Left ventricle myocardium inferior (tissue), 1 donor: Measurements from ENCODE around the gene CAST. TPM values are rescaled to one million over a fixed set of nuclear protein-coding genes. Genes with fewer than 3 reads are reported as not detected.
A peak's percentile ranks its signal among the peaks of the same experiment; 100 is the strongest.

Source experiments
- DNase-seq: peaks from one replicate; pipeline ENCODE4 v3.0.0-alpha.2; 2020
- H3K27ac ChIP-seq: fragments of 200-600 bp; replicated peaks from 2 replicates; pipeline ENCODE4 v1.8.0; 2021
- H3K27me3 ChIP-seq: fragments of 200-600 bp; 2 replicates; pipeline ENCODE4 v1.8.0; 2021; ENCODE audit warnings: low read depth
- H3K36me3 ChIP-seq: fragments of 200-600 bp; 2 replicates; pipeline ENCODE4 v1.8.0; 2021
- H3K4me1 ChIP-seq: fragments of 200-600 bp; 2 replicates; pipeline ENCODE4 v1.8.0; 2021
- H3K4me3 ChIP-seq: fragments of 200-600 bp; 2 replicates; pipeline ENCODE4 v1.8.0; 2021; ENCODE audit warnings: mild to moderate bottlenecking, moderate library complexity
- H3K9me3 ChIP-seq: fragments of 200-600 bp; replicated peaks from 2 replicates; pipeline ENCODE4 v1.8.0; 2021
- intact Hi-C: fragments of 100-400 bp; cut with micrococcal nuclease; formaldehyde crosslinking; loops from one replicate; pipeline ENCODE4 v1.11.0; 2022
- total RNA-seq: library from RNA; stranded (reverse); fragmentation: NEBNext Ultra II Directional; extraction: Animal tissue kit (Norgen Biotek cat#: 25700); gene quantifications from one replicate; pipeline ENCODE4 v1.2.1, GENCODE V29; 2021
- TF ChIP-seq, protein P1 (sequence below): fragments of 200-600 bp; IDR thresholded peaks from 2 replicates; pipeline ENCODE4 v1.8.0; 2021; ENCODE audit warnings: antibody characterized with exemption, mild to moderate bottlenecking, borderline replicate concordance
- donor health status: DM: no; HTN: yes; CAD: no; lungs with severe emphysema.

Gene CAST
- total RNA-seq, 1 donor from 2014 or later = 649 TPM

DNA sequence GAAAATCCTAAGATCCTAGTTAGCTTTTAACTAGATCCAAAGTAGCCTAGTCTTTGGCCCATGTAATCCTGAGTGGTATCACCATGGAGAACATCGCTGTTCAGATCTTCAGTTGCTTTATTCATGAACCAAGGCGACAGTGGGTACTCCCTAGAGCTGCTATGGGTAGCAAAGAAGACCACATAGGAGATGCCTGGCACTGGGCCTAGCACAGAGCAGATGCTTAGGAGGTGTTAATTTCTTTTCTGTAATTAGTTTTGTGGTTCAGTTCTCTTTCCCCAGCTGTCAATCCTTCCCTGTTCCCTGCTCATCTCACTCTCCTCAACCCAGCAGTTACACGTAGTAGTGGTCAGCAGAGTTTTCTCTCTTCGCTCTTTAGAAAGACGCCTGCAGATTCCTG, 9.3 kb downstream of the CAST start:
- no peak for DNase-seq
- peaks cover 2% of the 10 kb centered on the region for H3K36me3 ChIP-seq
- TF ChIP-seq, protein P1, sequence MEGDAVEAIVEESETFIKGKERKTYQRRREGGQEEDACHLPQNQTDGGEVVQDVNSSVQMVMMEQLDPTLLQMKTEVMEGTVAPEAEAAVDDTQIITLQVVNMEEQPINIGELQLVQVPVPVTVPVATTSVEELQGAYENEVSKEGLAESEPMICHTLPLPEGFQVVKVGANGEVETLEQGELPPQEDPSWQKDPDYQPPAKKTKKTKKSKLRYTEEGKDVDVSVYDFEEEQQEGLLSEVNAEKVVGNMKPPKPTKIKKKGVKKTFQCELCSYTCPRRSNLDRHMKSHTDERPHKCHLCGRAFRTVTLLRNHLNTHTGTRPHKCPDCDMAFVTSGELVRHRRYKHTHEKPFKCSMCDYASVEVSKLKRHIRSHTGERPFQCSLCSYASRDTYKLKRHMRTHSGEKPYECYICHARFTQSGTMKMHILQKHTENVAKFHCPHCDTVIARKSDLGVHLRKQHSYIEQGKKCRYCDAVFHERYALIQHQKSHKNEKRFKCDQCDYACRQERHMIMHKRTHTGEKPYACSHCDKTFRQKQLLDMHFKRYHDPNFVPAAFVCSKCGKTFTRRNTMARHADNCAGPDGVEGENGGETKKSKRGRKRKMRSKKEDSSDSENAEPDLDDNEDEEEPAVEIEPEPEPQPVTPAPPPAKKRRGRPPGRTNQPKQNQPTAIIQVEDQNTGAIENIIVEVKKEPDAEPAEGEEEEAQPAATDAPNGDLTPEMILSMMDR = no peak
- no peaks in the 10 kb centered on the region for H3K9me3 ChIP-seq
- H3K27ac ChIP-seq = peak overlapping the region; percentile 43
- peaks cover 60% of the 10 kb centered on the region for H3K4me1 ChIP-seq
- no peaks in the 10 kb centered on the region for H3K27me3 ChIP-seq
- intact Hi-C loops = no loop called here
- H3K4me3 ChIP-seq = no peak overlapping the region

DNA sequence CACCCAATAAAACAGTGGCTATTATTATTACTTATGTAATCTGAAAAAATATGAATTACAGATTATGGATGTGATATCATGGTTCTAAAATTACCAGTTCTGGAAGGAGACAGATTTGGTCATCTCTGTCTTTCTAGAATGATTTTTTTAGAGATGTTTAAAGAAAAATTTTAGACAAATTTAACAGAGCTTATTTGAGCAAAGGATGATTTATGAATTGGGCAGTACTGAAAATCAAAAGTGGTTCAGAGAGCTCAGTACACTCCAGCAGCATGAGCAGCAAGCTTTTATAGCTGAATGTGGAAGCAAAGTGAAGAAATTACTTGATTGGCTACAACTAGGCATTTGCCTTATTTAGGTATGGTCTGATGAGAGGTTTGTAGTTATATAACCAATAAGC, 11.0 kb downstream of the CAST start:
- Histone ChIP-seq H3K27me3 (no peaks in the 10 kb centered on the region), H3K27ac (no peak overlapping the region), H3K9me3 (no peaks in the 10 kb centered on the region), H3K4me1 (peaks cover 53% of the 10 kb centered on the region), H3K36me3 (peaks cover 12% of the 10 kb centered on the region), H3K4me3 (no peak overlapping the region)
- TF ChIP-seq, protein P1 = no peak
- intact Hi-C loops = no loop called here
- DNase-seq = no peak

DNA sequence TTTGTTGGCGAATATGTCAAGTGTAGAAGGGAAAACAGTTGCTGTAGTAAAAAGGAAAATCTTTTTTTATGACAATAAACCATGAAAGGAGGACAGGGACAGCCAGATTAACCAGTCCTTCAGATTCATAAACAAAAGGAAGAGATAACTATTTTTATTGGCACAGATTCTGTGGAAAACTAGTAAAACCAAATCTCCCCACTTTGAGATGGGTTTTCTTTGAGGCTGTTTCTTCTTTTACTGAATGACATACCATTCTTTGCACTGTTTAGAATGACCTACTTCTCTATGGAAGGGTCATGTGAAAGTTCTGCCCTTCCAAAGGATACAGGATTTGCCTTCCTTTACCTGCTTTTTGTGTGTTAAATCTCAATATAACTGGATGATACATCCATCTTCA, 13.7 kb downstream of the CAST start:
- H3K9me3 ChIP-seq = no peaks in the 10 kb centered on the region
- no peak overlapping the region for H3K4me3 ChIP-seq
- H3K27ac ChIP-seq = no peak overlapping the region
- TF ChIP-seq, protein P1 = no peak
- peaks cover 19% of the 10 kb centered on the region for H3K36me3 ChIP-seq
- intact Hi-C loops = no loop called here
- peaks cover 40% of the 10 kb centered on the region for H3K4me1 ChIP-seq
- H3K27me3 ChIP-seq = no peaks in the 10 kb centered on the region
- DNase-seq = no peak

DNA sequence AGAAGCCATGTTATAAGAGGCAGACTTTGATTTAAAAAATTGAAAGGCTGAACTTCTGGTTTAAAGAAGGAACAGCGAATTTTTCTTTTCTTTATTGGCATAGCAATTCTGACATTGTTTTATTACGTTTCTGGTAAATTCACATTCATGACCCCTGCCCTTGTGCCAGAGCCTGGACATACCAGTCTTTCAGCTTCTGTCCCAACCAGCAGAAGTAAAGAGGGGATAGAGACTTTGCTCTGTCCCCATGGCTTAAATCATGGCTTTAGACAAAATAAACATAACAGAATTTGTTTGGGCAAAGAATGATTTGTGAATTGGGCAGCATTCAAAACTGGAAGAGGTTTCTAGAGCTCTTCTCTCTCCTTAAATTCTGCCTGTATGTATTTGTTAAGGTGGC, 15.3 kb downstream of the CAST start:
- Histone ChIP-seq H3K4me3 (no peak overlapping the region), H3K27ac (no peak overlapping the region), H3K27me3 (no peaks in the 10 kb centered on the region), H3K4me1 (peaks cover 31% of the 10 kb centered on the region), H3K9me3 (no peaks in the 10 kb centered on the region), H3K36me3 (peaks cover 19% of the 10 kb centered on the region)
- TF ChIP-seq, protein P1 = no peak
- intact Hi-C loops = no loop called here
- no peak for DNase-seq

DNA sequence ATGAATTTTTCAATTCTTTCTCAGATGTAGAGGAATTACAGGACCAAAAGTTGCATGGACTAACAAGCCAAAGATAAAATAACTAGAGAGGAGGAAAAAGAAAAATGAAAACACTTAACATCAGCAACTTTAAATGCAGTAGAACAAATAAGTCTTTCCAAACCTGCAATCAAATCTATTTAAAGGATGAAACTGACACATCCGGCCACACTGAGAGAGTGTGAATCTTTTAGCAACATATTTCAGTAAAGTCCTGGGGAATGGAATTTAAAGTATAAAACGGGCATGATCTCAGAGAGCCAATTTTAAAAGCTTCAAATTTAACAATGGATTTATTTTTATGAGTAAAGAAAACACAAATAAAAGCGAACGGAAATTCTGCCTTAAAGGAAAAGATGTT, 17.1 kb downstream of the CAST start:
- no peak overlapping the region for H3K4me3 ChIP-seq
- no peaks in the 10 kb centered on the region for H3K27me3 ChIP-seq
- TF ChIP-seq, protein P1 = no peak
- H3K4me1 ChIP-seq = peaks cover 31% of the 10 kb centered on the region
- H3K36me3 ChIP-seq = peaks cover 19% of the 10 kb centered on the region
- H3K9me3 ChIP-seq = no peaks in the 10 kb centered on the region
- DNase-seq = no peak
- intact Hi-C loops = no loop called here
- H3K27ac ChIP-seq = no peak overlapping the region
